ENCODE measurements around the gene YBX2.

Gene YBX2

DNA sequence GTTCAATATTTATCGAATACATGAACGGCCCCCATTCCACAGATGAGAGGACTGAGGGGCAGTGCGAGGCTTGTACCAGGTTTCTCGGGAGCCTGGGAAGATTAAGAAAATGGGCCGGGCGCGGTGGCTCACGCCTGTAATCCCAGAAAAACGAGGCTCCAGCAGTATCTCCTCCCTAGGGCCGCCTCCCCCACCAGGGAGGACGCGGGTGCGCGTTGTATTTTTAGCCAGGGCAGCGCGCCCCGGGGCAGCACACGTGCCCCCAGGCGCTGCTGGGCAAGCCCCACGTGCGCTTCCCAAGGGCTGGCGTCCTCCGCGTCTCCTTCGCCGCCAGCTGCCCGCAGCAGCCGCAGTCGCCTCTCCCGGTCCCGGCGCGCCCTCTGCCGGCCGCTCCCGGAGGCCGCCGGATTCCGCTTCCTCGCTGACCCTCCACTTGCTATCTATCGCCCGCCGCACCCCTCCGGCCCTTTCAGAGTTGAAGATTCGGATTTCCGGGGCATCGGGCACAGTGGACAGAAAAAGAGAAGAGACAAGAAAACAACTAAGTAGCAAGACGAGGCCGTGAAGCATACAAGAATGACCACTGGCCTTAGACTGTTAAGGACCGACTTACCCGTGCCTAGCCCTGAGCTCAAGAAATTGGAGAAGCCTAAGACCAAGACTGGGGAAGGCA, 1.9 kb upstream of the YBX2 start:
- peak; percentile 89 for DNase-seq (ENCODE audit: low spot score)

DNA sequence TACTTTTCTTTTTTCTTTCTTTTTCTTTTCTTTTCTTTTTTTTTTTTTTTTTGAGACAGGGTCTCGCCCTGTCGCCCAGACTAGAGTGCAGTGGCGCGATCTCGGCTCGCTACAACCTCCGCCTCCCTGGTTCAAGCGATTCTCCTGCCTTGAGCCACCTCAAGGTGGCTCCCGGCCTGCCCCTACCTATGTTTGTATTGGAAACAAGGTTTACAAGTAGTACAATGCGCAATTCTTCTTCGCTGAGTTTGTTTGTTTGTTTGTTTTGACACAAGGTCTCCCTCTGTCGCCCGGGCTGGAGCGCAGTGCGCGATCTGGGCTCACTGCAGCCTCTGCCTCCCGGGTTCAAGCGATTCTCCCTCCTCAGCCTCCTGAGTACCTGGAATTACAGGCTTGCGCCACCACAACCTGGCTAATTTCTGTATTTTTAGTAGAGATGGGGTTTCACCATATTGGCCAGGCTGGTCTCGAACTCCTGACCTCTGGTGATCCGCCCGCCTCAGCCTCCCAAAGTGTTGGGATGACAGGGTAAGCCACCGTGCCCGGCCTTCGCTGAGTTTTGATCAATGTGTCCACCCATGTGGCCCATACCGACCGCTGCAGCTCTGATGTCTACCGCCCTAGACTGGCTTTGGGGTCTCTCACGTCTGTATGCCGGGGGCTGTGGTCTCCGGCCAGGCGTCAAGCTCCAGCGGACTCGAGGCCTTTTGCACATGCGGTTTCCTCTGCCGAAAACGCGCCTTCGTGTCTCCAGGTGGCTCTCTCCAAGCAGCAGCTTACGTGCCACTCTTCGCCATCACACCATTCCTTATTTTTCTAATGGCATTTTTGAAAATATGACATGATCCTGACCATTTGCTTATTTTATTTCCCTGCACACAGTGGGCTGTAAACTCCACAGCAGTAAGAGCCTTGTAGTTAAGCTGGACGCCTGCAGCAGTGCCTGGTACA, 1.1 kb upstream of the YBX2 start:
- DNase-seq (ENCODE audit: low spot score): no peak

DNA sequence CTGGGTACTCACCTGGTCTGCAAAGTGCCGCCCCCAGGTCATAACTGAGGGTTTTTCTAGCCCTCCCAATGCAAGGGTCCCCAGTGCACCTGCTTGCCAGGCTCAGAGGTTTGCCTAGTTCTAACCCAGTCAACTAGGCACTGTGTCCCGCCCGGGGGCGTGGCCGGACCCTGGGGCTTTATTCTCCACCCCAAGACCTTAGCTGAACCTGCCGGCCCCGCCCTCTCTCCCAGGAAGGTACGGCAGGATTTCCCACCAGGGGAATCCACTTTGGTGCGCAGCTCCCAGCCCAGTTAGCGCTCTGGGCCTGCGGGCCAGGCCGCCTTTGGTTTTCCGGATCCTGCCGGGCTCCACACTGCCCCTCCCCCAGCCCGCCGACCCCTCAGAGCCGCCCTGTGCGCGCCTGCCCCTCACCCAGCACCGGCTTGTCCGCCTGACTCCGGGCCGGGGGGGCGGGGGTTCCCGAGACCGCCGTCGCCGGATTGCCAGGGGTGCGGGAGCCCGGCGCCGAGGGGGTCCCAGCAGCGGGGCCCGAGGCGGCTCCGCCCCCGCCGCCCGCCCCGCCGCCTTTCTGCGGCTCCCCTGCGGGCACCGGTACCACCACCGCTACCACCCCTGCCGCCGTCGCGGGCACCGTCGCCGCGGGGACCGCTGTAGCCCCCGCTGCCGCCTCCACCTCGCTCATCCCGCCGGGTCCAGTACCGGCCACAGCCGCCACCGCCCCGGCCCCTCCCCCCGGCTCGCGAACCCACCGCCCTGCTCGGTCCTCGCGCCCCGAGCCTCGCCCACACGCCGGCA, 424 bp downstream of the YBX2 start:
- peak; percentile 50 for DNase-seq (ENCODE audit: low spot score)

DNA sequence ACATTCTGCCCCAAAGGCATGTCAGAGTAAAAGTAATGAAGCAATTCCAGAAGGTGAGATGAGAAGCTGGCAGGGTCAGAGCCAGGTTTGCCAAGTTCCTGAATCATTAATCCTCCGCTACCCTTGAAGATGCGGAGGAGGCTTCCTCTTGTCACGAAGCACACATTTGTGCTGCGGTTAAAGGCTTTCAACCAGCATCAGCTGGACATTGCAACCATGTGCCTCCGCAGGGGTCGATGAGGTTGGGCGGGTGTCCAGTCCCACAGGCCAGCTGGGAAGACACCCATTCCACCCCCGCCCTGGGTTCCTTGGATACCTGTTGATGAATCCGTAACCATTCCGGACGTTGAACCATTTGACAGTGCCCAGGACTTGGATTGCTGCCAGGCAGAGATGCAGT, 1.3 kb downstream of the YBX2 start:
- no peak for DNase-seq (ENCODE audit: low spot score)

DNA sequence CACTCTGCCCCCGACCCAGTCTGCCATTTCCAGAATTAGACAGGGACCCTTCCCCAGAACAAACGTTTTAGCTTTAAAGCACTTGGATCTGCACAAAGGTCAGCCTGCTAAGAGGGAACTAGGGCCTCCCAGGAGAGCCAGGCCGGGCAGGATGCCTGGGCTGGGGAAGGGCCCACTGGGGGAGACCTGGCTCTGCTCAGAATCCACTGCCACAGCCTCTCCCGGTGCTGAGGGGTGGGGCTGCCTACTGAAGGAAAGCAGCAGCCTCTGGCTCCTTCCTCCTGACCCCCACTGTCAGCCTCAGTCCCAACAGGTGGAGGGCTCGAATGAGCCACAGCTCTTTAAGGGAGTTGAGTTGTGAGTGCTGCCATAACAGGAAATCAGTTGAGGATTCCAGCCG, 1.7 kb downstream of the YBX2 start:
- DNase-seq (ENCODE audit: low spot score): no peak

DNA sequence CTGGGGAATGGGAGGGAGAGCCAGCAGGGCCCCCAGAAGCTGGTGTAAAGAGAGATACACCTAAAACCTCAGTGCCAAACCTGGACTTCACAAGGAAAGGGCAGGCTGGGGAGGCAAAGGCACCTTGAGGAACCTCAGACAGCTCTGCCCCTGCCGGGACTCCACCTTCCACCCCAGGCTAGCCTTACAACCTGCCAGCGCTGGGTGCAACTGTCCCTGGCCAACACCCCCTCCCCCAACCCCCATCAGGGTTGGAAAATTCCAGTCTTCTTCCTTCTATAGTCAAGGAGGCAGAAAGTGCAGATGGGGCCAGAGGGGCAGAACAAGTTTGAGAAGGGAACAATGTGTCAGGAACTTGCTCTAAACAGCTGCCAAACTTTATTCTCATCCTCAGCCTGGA, 2.2 kb downstream of the YBX2 start:
- DNase-seq (ENCODE audit: low spot score): no peak

DNA sequence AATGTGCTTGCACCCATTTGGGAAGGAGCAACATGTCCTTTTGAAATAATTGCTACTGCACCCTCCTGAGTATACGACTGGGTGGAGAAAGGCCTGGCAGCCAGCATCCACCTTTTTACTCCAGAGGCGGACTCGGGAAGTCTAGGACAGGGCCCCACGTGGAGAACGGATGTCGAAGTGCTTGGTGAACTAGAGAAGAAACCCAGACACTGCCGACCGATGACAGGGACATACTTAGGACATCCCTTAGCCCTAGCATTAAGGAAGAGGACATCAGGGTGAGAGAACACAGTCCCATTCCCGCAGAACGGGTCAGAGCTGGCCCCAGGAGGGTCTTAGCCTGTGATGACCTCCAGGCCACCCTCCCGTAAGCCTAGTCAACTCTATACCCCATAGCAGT, 3.8 kb downstream of the YBX2 start:
- DNase-seq (ENCODE audit: low spot score): no peak

DNA sequence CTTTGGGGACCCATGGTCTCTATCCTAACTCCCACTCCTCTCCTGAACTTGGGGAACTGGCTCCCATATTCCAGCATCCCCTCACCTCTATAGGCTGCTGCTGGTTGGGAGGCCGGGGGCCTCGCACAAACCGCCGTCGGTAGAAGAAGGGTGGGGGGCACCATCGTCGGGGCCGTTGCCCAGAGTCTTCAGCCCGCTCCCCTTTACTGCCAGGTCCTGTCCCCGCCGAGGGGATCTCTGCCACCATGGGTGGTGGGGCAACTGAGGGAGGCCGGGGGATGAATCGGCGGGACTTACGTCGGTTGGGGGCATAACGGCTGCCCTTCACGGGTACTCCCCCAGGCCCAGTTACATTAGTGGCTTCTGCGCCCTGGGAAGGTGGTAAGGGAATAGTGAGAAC, 4.3 kb downstream of the YBX2 start:
- DNase-seq (ENCODE audit: low spot score): no peak

DNA sequence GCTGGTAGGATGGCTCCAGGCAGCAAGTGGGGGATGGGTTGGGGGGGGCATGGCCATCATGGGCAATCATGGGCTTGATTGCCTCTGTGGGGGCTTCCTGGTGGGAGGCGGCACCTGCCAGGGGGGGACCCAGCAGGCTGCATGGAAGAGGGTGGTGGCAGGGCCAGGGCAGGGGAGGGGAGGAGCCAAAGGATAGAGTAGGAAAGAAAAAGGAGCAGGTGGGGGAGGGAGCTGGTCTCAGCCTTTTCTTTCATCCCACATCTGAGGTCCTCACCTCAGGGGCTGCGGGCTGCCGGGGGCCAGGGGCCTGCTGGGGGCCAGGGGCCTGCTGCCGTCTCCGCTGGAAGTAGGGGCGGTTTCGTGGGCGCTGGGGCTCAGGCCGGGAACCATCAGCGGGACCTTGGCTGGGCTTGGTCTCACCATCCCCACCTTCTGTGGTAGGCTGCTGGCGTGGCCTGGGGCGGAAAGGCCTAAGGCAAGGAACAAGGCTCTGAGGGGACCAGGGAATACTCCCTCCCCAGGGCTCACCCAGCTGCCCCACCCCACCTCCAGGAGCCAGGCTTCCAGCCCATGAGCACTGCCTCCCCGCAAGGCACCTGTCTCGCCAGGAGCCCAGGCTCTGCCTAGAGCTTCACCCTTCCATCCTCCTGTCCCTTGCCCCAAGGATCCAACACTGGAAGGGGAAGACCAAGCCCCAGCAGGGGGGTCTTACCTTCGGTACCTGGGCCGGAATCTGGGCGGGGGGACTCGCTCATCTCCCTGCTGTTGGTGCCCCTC, 5.0 kb downstream of the YBX2 start:
- no peak for DNase-seq (ENCODE audit: low spot score)

DNA sequence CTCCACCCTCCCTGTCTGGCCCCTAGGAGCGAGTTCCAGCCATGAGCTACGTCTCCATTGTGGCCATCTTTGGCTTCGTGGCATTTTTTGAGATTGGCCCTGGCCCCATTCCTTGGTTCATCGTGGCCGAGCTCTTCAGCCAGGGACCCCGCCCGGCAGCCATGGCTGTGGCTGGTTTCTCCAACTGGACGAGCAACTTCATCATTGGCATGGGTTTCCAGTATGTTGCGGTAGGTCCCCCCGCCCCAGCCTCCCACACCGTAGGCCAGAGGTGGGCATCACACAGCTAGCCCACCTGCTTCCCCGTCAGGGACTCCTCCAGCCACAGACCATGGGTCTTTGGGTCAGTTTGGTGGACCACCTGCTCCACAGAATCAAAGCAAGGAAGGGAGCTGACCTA, 8.8 kb downstream of the YBX2 start:
- DNase-seq (ENCODE audit: low spot score): no peak

DNA sequence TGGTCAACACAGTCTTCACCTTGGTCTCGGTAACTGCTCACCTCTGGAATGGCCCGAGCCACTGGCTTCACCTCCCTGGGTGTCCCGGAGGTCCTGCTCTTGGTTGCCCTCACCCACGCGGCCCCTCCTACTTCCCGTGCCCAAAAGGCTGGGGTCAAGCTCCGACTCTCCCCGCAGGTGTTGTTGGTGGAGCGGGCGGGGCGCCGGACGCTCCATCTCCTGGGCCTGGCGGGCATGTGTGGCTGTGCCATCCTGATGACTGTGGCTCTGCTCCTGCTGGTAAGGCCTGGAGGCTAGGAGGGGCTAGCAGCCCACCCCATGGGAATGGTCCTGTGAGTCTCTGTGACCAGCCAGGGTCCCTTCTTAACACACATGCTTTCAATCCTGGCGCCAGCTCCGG, 9.5 kb downstream of the YBX2 start:
- no peak for DNase-seq (ENCODE audit: low spot score)

DNA sequence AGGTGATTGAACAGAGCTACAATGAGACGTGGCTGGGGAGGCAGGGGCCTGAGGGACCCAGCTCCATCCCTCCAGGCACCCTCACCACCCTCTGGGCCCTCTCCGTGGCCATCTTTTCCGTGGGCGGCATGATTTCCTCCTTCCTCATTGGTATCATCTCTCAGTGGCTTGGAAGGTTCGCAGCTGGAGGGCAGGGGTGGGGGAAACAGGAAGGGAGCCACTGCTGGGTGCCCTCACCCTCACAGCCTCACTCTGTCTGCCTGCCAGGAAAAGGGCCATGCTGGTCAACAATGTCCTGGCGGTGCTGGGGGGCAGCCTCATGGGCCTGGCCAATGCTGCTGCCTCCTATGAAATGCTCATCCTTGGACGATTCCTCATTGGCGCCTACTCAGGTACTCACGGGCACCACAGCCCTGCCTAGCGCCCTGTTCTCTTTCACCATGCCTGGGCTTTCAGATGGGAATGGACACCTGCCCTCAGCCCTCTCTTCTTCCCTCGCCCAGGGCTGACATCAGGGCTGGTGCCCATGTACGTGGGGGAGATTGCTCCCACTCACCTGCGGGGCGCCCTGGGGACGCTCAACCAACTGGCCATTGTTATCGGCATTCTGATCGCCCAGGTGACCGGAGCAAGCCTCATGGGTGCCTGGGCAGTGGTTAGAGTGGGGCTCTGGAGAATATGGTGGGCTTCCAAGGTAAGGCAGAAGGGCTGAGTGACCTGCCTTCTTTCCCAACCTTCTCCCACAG, 10.8 kb downstream of the YBX2 start:
- DNase-seq (ENCODE audit: low spot score): no peak

DNA sequence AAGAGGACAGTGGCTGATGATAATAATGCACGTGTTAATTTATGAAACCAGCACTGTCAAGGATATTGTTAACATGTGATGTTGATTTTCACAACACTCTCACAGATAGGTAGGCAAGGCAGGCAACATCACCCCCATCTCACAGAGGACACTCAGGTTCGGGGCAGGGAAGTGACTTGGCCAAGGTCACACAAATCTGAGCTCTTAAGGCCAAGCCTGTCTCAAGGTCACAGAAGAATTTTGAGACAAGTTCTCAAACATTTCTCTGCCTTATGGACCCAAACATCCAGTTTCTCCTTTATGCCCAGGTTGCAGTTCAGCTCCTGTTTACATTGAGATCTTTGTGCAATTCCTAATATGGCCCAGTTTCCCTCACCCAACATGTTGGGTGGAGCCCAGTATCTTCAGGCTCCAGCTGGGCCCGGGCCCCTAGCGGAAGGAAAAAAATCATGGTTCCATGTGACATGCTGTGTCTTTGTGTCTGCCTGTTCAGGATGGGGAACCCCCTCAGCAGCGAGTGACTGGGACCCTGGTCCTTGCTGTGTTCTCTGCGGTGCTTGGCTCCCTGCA, 11.6 kb downstream of the YBX2 start:
- DNase-seq (ENCODE audit: low spot score): no peak

DNA sequence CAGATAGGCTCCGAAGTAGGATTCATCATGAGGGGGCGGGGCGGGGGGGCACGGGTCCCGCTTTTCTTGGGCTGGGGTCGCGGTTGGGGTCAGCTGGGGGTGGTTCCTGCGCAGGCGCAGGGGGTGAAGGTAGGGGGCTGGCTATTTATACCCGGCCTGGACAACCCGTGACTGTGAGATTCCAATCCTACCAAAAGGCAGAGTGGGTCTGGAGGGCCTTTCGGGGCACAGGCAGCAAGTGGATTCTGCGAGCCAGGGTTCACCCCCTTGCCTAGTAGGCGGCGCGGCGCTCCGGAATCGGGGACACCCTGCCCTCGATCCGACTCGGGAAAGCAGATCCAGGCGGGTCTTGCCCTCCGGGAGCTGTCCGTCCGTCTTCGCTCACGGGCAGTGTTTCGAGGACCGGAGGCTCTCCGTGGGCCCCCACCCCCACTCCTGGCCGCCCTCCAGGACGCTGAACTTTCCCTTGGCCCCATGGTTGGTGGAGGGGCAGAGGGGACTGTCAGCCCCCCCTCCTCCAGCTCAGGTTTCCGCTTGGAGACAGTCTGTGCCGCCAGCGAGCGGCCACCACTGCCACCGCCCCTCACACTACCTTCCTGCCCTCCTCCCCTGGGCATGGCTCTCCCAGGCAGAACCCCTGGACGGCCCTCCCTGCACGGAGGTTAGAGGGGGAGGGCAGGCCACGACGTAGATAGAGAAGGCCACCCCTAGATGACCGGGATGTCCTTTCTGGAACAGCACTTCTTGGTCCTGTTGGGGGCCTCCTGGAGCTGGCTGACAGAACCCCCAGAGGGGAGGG, 12.3 kb downstream of the YBX2 start:
- no peak for DNase-seq (ENCODE audit: low spot score)

DNA sequence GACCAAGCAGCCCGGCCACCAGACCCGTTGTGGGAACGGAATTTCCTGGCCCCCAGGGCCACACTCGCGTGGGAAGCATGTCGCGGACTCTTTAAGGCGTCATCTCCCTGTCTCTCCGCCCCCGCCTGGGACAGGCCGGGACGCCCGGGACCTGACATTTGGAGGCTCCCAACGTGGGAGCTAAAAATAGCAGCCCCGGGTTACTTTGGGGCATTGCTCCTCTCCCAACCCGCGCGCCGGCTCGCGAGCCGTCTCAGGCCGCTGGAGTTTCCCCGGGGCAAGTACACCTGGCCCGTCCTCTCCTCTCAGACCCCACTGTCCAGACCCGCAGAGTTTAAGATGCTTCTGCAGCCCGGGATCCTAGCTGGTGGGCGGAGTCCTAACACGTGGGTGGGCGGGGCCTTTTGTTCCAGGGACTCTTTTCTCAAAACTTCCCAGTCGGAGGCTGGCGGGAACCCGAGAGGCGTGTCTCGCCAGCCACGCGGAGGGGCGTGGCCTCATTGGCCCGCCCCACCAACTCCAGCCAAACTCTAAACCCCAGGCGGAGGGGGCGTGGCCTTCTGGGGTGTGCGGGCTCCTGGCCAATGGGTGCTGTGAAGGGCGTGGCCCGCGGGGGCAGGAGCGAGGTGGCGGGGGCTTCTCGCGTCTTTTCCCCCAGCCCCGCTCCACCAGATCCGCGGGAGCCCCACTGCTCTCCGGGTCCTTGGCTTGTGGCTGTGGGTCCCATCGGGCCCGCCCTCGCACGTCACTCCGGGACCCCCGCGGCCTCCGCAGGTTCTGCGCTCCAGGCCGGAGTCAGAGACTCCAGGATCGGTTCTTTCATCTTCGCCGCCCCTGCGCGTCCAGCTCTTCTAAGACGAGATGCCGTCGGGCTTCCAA, 13.1 kb downstream of the YBX2 start, which contains the start of gene SLC2A4:
SLC2A4 (plus strand) TSS at position 645 of the 879 bp plus-strand sequence; CDS start at position 862, 217 bp downstream.
- DNase-seq (ENCODE audit: low spot score): peak; percentile 97

DNA sequence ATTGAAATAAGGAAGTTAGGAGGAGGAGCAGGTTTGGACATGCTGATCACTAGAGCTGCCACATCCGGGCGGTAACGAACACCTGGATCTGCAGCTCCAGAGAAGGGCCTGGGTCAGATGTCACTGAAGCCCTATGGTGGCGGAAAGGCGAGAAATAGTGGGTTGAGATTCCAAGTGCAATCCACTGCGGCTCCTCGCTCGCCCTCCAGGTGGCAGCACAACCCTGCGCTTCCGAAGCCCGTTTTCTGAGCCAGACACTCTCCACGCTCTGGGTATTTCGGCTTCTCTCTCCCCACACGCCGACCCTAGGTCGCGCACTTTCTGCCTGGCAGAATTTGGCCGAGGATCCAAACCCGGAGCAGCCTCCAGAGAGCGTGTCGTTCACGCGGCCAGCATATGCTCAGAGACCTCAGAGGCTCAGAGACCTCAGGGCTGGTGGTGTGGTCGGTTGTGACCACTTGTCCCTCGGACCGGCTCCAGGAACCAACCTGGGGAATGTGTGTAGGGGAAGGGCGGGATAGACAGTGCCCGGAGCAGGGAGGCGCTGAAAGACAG, 13.8 kb downstream of the YBX2 start:
- DNase-seq (ENCODE audit: low spot score): no peak

DNA sequence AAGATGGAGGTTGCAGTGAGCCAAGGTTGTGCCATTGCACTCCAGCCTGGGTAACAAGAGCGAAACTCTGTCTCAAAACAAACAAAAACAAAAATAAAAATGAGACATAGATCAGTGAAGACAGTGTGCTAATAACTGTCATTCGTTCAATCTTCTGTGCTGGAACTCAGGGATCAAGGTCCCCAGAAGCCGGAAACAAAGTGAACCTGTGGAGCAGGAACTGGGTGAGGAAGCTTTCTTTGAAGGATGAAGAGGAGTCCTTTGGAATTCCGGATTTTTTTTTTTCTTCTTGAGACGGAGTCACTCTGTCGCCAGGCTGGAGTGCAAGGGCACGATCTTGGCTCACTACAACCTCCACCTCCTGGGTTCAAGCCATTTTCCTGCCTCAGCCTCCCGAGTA, 15.0 kb downstream of the YBX2 start:
- DNase-seq (ENCODE audit: low spot score): no peak

DNA sequence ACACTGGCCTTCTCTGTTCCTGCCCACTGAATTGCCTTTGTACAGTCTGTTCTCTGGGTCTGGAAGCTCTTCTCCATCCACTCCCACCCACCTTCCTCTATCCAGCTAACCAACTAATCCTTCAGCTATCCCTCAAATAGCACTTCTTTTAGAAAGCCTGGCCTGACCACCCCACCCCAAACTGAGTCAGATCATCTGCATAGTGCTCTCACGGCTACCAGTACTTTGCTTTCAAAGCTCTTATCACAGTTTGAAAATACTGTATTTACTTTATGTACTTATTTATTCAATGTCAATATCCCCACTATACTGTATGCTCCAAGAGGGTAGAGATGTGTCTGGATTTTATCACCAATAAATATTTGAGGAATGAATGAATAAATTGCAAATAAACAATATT, 27.7 kb downstream of the YBX2 start:
- DNase-seq (ENCODE audit: low spot score): no peak

DNA sequence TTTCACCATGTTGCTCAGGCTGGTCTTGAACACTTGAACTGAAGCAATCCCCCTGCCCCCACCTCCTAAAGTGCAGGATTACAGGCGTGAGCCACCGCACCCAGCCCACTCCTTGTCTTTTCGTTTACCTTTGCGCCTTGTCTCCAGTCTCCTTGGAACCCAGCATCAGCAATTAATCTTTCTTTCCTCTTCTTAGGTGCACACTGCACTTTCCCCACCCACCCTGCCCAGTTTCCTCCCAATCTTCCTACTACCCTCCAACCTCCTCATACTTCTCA, 30.7 kb downstream of the YBX2 start:
- DNase-seq (ENCODE audit: low spot score): no peak
